ENCODE results near the gene FAM169A.
"Not testable (repeated sequence)": the region's sequence is repeated elsewhere in the genome, so short reads cannot be mapped to it uniquely, and the experiment has no call there.

The FAM169A gene

GRCh38 chr5:74894351-74894750 lies 28.2 kb upstream of the FAM169A start:
- WGBS, 2 experiments: 88% methylated on average over 2 of the region's 2 CpGs
- Histone ChIP-seq H3K4me1 (ENCODE audit: control insufficient read depth, insufficient read depth, low read length) (no peaks in the 10 kb centered on the region), H3K27me3 (ENCODE audit: control insufficient read depth, insufficient read depth, low read length, poor library complexity, severe bottlenecking) (no peaks in the 10 kb centered on the region), H3K4me3 (ENCODE audit: insufficient read depth, low read depth, low read length) (no peak overlapping the region), H3K36me3 (ENCODE audit: control insufficient read depth, insufficient read depth, low read length) (no peaks in the 10 kb centered on the region), H3K9me3 (ENCODE audit: control insufficient read depth, low read length) (no peaks in the 10 kb centered on the region), H3K27ac (ENCODE audit: insufficient read depth, low read depth, low read length, poor library complexity, severe bottlenecking) (no peak overlapping the region)

GRCh38 chr5:74892921-74893320 lies 26.7 kb upstream of the FAM169A start:
- no peaks in the 10 kb centered on the region for H3K4me1 ChIP-seq (ENCODE audit: control insufficient read depth, insufficient read depth, low read length)
- no peak overlapping the region for H3K4me3 ChIP-seq (ENCODE audit: insufficient read depth, low read depth, low read length)
- no peak overlapping the region for H3K27ac ChIP-seq (ENCODE audit: insufficient read depth, low read depth, low read length, poor library complexity, severe bottlenecking)
- no peaks in the 10 kb centered on the region for H3K9me3 ChIP-seq (ENCODE audit: control insufficient read depth, low read length)
- WGBS, 2 experiments: 92 to 100% methylated on average over 1 to 2 of the region's 2 CpGs
- H3K36me3 ChIP-seq (ENCODE audit: control insufficient read depth, insufficient read depth, low read length): no peaks in the 10 kb centered on the region
- H3K27me3 ChIP-seq (ENCODE audit: control insufficient read depth, insufficient read depth, low read length, poor library complexity, severe bottlenecking): no peaks in the 10 kb centered on the region

GRCh38 chr5:74889523-74890105 lies 23.4 kb upstream of the FAM169A start:
- no CpG with 5 or more reads among the region's 2 CpGs for WGBS, 2 experiments
- Histone ChIP-seq H3K4me3 (ENCODE audit: insufficient read depth, low read depth, low read length) (no peak overlapping the region), H3K36me3 (ENCODE audit: control insufficient read depth, insufficient read depth, low read length) (no peaks in the 10 kb centered on the region), H3K27me3 (ENCODE audit: control insufficient read depth, insufficient read depth, low read length, poor library complexity, severe bottlenecking) (no peaks in the 10 kb centered on the region), H3K27ac (ENCODE audit: insufficient read depth, low read depth, low read length, poor library complexity, severe bottlenecking) (no peak overlapping the region), H3K4me1 (ENCODE audit: control insufficient read depth, insufficient read depth, low read length) (no peaks in the 10 kb centered on the region), H3K9me3 (ENCODE audit: control insufficient read depth, low read length) (no peaks in the 10 kb centered on the region)

- Histone ChIP-seq H3K36me3 (ENCODE audit: control insufficient read depth, insufficient read depth, low read length) (no peaks in the 10 kb centered on the region), H3K27ac (ENCODE audit: insufficient read depth, low read depth, low read length, poor library complexity, severe bottlenecking) (no peak overlapping the region), H3K27me3 (ENCODE audit: control insufficient read depth, insufficient read depth, low read length, poor library complexity, severe bottlenecking) (no peaks in the 10 kb centered on the region), H3K9me3 (ENCODE audit: control insufficient read depth, low read length) (no peaks in the 10 kb centered on the region), H3K4me3 (ENCODE audit: insufficient read depth, low read depth, low read length) (no peak overlapping the region), H3K4me1 (ENCODE audit: control insufficient read depth, insufficient read depth, low read length) (no peaks in the 10 kb centered on the region)
- WGBS, 2 experiments: 92 to 96% methylated on average over 4 of the region's 4 CpGs
Observed at GRCh38 chr5:74888117-74888516, 21.9 kb upstream of the FAM169A start.

GRCh38 chr5:74885170-74885569 lies 19.0 kb upstream of the FAM169A start:
- Histone ChIP-seq H3K27ac (ENCODE audit: insufficient read depth, low read depth, low read length, poor library complexity, severe bottlenecking) (no peak overlapping the region), H3K4me1 (ENCODE audit: control insufficient read depth, insufficient read depth, low read length) (no peaks in the 10 kb centered on the region), H3K27me3 (ENCODE audit: control insufficient read depth, insufficient read depth, low read length, poor library complexity, severe bottlenecking) (no peaks in the 10 kb centered on the region), H3K4me3 (ENCODE audit: insufficient read depth, low read depth, low read length) (no peak overlapping the region), H3K9me3 (ENCODE audit: control insufficient read depth, low read length) (no peaks in the 10 kb centered on the region), H3K36me3 (ENCODE audit: control insufficient read depth, insufficient read depth, low read length) (no peaks in the 10 kb centered on the region)

- WGBS, 2 experiments: 44 to 49% methylated on average over 10 of the region's 10 CpGs
- H3K4me3 ChIP-seq (ENCODE audit: insufficient read depth, low read depth, low read length); H3K27ac ChIP-seq (ENCODE audit: insufficient read depth, low read depth, low read length, poor library complexity, severe bottlenecking): not testable (repeated sequence)
Observed at GRCh38 chr5:74882379-74883134, 16.4 kb upstream of the FAM169A start.

GRCh38 chr5:74877624-74878304 lies 11.6 kb upstream of the FAM169A start:
- H3K36me3 ChIP-seq (ENCODE audit: control insufficient read depth, insufficient read depth, low read length): no peaks in the 10 kb centered on the region
- no peak overlapping the region for H3K27ac ChIP-seq (ENCODE audit: insufficient read depth, low read depth, low read length, poor library complexity, severe bottlenecking)
- H3K27me3 ChIP-seq (ENCODE audit: control insufficient read depth, insufficient read depth, low read length, poor library complexity, severe bottlenecking): no peaks in the 10 kb centered on the region
- 90 to 92% methylated on average over 4 of the region's 4 CpGs for WGBS, 2 experiments
- H3K4me1 ChIP-seq (ENCODE audit: control insufficient read depth, insufficient read depth, low read length): no peaks in the 10 kb centered on the region
- H3K4me3 ChIP-seq (ENCODE audit: insufficient read depth, low read depth, low read length): no peak overlapping the region
- H3K9me3 ChIP-seq (ENCODE audit: control insufficient read depth, low read length): no peaks in the 10 kb centered on the region

More at GRCh38 chr5:74882379-74883134, 16.4 kb upstream of the FAM169A start:
- not testable (repeated sequence) for H3K4me1 ChIP-seq (ENCODE audit: control insufficient read depth, insufficient read depth, low read length); H3K27me3 ChIP-seq (ENCODE audit: control insufficient read depth, insufficient read depth, low read length, poor library complexity, severe bottlenecking); H3K9me3 ChIP-seq (ENCODE audit: control insufficient read depth, low read length); H3K36me3 ChIP-seq (ENCODE audit: control insufficient read depth, insufficient read depth, low read length)

- H3K36me3 ChIP-seq (ENCODE audit: control insufficient read depth, insufficient read depth, low read length): no peaks in the 10 kb centered on the region
- H3K9me3 ChIP-seq (ENCODE audit: control insufficient read depth, low read length): no peaks in the 10 kb centered on the region
- no peaks in the 10 kb centered on the region for H3K4me1 ChIP-seq (ENCODE audit: control insufficient read depth, insufficient read depth, low read length)
- no peaks in the 10 kb centered on the region for H3K27me3 ChIP-seq (ENCODE audit: control insufficient read depth, insufficient read depth, low read length, poor library complexity, severe bottlenecking)
- no peak overlapping the region for H3K27ac ChIP-seq (ENCODE audit: insufficient read depth, low read depth, low read length, poor library complexity, severe bottlenecking)
- WGBS, 2 experiments: 92 to 93% methylated on average over 7 of the region's 7 CpGs
- H3K4me3 ChIP-seq (ENCODE audit: insufficient read depth, low read depth, low read length): no peak overlapping the region
Observed at GRCh38 chr5:74875994-74876791, 10.0 kb upstream of the FAM169A start.

- Histone ChIP-seq H3K9me3 (ENCODE audit: control insufficient read depth, low read length) (no peaks in the 10 kb centered on the region), H3K27ac (ENCODE audit: insufficient read depth, low read depth, low read length, poor library complexity, severe bottlenecking) (no peak overlapping the region), H3K27me3 (ENCODE audit: control insufficient read depth, insufficient read depth, low read length, poor library complexity, severe bottlenecking) (no peaks in the 10 kb centered on the region), H3K4me1 (ENCODE audit: control insufficient read depth, insufficient read depth, low read length) (no peaks in the 10 kb centered on the region), H3K36me3 (ENCODE audit: control insufficient read depth, insufficient read depth, low read length) (no peaks in the 10 kb centered on the region), H3K4me3 (ENCODE audit: insufficient read depth, low read depth, low read length) (no peak overlapping the region)
- 89 to 97% methylated on average over 3 of the region's 3 CpGs for WGBS, 2 experiments
Observed at GRCh38 chr5:74873525-74874249, 7.5 kb upstream of the FAM169A start.

All from ectodermal cell (in vitro differentiated cells).